Osteocyte (in vitro differentiated cells): ENCODE results near the gene APCDD1L. TPM values are rescaled to one million over a fixed set of nuclear protein-coding genes. Genes with fewer than 3 reads are reported as not detected.

Experiments
- DNase-seq: peaks from one replicate; pipeline ENCODE4 v3.0.0; 2021; ENCODE audit warnings: mixed read lengths; ENCODE audit not compliant: unreplicated experiment; ENCODE audit errors: extremely low spot score
- H3K27ac Mint-ChIP-seq: one replicate; pipeline ENCODE4 v1.8.0; 2021; ENCODE audit warnings: mild to moderate bottlenecking, mixed read lengths; ENCODE audit not compliant: unreplicated experiment
- H3K27me3 Mint-ChIP-seq: one replicate; pipeline ENCODE4 v1.8.0; 2021; ENCODE audit warnings: mixed read lengths; ENCODE audit not compliant: unreplicated experiment
- H3K36me3 Mint-ChIP-seq: one replicate; pipeline ENCODE4 v1.8.0; 2021; ENCODE audit warnings: mixed read lengths; ENCODE audit not compliant: unreplicated experiment
- H3K4me1 Mint-ChIP-seq: one replicate; pipeline ENCODE4 v1.8.0; 2021; ENCODE audit warnings: mixed read lengths; ENCODE audit not compliant: unreplicated experiment
- H3K4me3 Mint-ChIP-seq: one replicate; pipeline ENCODE4 v1.8.0; 2021; ENCODE audit warnings: mild to moderate bottlenecking, moderate library complexity, mixed read lengths; ENCODE audit not compliant: unreplicated experiment
- H3K9me3 Mint-ChIP-seq: one replicate; pipeline ENCODE4 v1.8.0; 2021; ENCODE audit warnings: mixed read lengths; ENCODE audit not compliant: unreplicated experiment
- CTCF ChIP-seq: fragments of 200-600 bp; sonication (generic); IDR thresholded peaks from 2 replicates; pipeline ENCODE4 v1.5.0; 2021; ENCODE audit warnings: antibody characterized with exemption, mild to moderate bottlenecking, moderate library complexity
- total RNA-seq: library from RNA; stranded (reverse); gene quantifications from 2 replicates; pipeline ENCODE4 v1.2.1, GENCODE V29; 2021

The APCDD1L gene
- total RNA-seq, 1 donor from 2014 or later, result 3.1 TPM

GRCh38 chr20:58552366-58552934 lies 37.3 kb upstream of the APCDD1L start:
- peak; percentile 59 for DNase-seq
- Mint-ChIP-seq H3K4me1 (peaks cover 26% of the 10 kb centered on the region), H3K4me3 (no peak overlapping the region), H3K27ac (no peak overlapping the region), H3K9me3 (no peaks in the 10 kb centered on the region), H3K27me3 (no peaks in the 10 kb centered on the region), H3K36me3 (no peaks in the 10 kb centered on the region)
- no peak for TF ChIP-seq CTCF

GRCh38 chr20:58551631-58552030 lies 36.4 kb upstream of the APCDD1L start:
- peak; percentile 63 for DNase-seq
- TF ChIP-seq CTCF, result no peak
- Mint-ChIP-seq H3K36me3 (no peaks in the 10 kb centered on the region), H3K27ac (no peak overlapping the region), H3K4me3 (no peak overlapping the region), H3K9me3 (no peaks in the 10 kb centered on the region), H3K27me3 (no peaks in the 10 kb centered on the region), H3K4me1 (peaks cover 28% of the 10 kb centered on the region)

GRCh38 chr20:58550275-58551059 lies 35.3 kb upstream of the APCDD1L start:
- no peaks in the 10 kb centered on the region for H3K9me3 Mint-ChIP-seq
- H3K36me3 Mint-ChIP-seq, result no peaks in the 10 kb centered on the region
- no peak overlapping the region for H3K27ac Mint-ChIP-seq

GRCh38 chr20:58549231-58550209 lies 34.3 kb upstream of the APCDD1L start:
- peak; percentile 66 for DNase-seq
- Mint-ChIP-seq H3K27me3 (no peaks in the 10 kb centered on the region), H3K36me3 (no peaks in the 10 kb centered on the region), H3K27ac (no peak overlapping the region), H3K9me3 (no peaks in the 10 kb centered on the region), H3K4me1 (peaks cover 27% of the 10 kb centered on the region), H3K4me3 (no peak overlapping the region)
- no peak for TF ChIP-seq CTCF

More at GRCh38 chr20:58550275-58551059, 35.3 kb upstream of the APCDD1L start:
- Mint-ChIP-seq H3K4me3 (no peak overlapping the region), H3K4me1 (peaks cover 32% of the 10 kb centered on the region), H3K27me3 (no peaks in the 10 kb centered on the region)
- no peak for TF ChIP-seq CTCF
- DNase-seq, result peak; percentile 49
